ENCODE data around the gene SRGAP1.
A peak's percentile ranks its signal among the peaks of the same experiment; 100 is the strongest.
"Not testable (repeated sequence)": the region's sequence is repeated elsewhere in the genome, so short reads cannot be mapped to it uniquely, and the experiment has no call there.

Gene SRGAP1

DNA sequence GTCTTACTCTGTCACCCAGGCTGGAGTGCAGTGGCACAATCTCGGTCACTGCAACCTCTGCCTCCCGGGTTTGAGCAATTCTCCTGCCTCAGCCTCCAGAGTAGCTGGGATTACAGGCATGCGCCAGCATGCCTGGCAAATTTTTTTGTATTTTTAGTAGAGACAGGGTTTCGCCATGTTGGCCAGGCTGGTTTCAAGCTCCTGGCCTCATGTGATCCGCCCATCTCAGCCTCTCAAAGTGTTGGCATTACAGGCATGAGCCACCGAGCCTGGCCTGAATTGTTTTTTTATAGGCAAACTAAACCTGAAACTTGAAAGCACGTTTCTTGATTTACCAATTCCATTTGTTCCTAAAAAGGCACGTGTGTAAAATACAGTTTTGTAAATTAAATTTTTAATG, 173.6 kb downstream of the SRGAP1 start:
- not testable (repeated sequence) for DNase-seq

DNA sequence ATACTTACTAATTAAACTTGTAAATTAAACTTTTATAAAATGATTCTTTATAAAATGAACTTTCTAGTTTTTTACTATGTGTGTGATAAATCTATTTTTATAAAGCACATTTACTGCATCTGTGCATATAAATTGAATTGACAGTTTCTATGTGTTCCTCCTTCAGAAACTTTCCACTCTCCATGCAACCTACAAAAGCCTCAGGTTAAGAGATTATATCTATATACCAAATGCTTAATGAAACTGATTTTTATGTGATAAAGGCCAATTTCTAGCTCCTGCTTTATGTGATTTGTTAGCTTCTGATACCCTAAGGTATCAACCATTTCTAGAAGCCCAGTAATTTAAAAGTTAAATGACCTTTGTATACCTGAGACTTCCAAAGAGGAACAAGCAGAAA, 174.0 kb downstream of the SRGAP1 start:
- DNase-seq, result no peak

DNA sequence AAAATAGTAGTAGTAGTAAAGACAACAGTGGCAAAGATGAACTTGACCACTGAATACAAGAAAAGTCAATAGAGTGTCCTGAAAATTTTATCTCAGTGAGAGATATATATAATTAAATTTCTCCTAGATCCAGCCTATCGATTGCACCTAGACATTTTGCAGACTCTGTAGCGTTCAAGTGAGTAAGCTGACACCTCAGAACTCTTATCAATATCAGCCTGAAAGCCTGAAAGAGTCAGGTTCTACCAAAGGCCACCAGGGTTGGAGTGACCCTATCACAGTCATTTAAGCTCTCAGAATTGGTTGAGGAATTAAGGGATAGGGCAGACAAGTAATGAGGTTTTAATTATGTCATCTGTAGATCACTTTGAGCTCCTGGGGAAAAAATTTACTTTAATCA, 174.6 kb downstream of the SRGAP1 start:
- DNase-seq, result no peak

DNA sequence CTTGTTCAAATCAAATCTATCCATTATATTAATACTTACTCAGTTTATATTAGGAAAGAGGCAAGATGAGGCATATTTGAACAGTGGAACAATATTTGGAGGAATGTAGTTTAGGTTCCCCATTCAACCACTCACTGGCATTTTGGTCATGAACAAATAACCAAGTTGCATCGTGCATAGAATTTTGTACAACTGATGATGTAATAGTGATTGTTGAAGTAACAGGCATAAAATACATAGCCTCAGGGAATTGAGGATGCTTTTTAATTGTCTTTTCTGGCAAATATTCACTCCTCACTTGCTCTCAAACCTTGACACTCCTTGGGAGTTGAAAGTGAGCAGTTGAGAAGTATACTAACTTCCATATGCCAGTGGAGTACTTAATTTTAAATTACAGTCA, 175.2 kb downstream of the SRGAP1 start:
- no peak for DNase-seq

DNA sequence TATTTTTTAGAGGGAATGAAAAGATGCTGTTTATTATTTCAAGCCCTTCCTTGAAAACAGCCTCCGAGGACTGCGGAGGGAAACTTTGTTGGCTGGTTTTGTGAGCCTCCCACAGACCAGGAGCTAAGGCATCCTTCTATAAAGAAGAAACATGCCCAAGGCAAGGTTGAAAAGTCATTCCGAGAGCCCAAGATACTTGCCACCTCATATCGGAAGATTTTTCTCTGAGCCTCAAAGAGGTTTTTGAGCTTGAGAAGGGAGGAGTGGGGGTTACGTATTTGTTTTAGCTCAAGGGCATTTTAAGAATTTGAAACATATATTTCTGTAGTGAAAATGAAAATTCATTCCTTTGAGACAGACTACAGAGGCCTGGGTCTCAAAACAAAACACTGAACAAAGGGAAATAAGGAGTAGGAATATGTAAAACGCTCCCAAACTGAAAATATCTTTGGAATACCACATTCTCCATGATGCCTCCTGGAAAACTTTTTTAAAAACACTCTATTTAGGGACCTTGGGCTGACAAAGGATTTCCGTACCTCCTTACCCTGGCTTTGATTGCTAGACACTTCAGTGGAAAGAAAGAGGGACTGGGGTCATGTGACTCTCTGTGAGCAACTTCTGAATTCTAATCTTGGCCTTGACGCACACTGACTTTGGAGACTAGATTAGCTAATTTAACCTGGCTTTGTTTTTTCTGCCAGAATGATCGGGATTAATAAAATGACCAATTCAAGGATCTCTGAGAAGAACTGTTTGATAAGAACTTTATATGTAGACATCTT, 180.9 kb downstream of the SRGAP1 start:
- no peak for DNase-seq

DNA sequence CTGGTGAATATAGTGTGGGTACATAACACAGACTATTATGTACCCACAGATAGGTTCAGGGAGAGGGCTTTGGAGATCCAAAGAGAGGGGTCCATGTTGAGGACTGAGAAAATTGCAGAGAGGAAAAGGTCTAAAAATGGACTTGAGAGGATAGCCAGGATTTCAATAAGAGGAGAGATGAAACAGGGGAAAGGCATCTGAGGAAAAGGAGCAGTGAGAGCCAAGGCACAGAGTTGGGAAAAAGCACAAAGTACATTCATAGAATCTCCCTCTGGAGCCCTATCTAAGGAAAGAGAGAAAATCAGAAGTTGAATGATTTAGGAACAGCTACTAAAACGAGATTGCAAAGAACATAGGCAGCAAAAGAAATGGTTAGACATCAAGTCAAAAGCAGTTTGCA, 182.8 kb downstream of the SRGAP1 start:
- DNase-seq, result no peak

DNA sequence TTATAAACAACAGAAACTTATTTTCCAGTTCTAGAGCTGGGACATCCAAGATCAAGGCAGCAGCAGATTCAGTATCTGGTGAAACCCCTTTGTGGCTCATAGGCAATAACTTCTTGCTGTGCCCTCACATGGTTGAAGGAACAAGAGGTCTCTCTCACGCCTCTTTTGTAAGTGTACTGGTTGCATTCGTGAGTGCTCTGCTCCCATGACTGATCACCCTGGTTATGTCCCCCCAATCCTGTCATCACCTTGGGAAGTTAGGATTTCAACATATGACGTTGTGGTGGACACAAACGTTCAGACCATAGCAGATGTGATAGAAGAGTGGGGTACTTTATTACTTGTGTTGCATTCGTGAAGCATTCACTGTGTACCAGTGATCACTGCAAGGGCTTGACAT, 184.0 kb downstream of the SRGAP1 start:
- DNase-seq, result no peak

DNA sequence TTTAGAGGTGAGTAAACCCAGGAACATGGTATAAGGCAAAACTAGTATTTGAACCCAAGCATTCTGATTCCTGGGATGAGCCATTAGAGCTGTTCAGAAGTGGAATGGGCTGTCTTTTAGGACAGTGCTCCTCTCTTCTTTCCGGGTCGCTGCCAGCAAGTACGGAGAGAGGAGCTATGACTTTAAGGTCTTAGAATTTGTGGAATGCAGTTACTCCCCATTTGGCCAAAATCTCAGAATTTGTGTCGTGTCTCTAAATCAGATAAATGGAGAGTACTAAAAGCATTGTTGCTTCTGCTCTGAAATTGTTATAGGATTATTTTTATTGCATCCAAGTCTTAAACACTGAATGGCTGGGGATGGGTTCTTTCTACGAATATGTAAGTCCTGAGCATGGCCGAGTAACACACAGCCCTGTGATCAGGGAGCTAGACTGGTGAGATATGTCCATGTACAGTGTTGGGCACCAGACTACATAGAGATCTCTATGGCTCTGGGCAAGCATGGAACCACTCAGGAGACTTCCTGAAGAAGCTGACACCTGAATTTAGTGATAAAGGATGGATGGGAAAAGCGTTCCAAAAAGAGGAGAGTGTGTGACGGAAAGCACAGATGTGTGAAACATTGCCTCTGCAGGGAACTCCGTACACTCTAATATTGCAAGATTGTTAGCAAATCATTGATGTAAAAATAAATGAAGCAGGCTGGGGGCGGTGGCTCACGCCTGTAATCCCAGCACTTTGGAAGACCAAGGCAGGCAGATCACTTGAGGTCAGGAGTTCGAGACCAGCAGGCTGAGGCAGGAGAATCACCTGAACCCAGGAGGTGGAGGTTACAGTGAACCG, 184.7 kb downstream of the SRGAP1 start:
- DNase-seq, result peak; percentile 82

DNA sequence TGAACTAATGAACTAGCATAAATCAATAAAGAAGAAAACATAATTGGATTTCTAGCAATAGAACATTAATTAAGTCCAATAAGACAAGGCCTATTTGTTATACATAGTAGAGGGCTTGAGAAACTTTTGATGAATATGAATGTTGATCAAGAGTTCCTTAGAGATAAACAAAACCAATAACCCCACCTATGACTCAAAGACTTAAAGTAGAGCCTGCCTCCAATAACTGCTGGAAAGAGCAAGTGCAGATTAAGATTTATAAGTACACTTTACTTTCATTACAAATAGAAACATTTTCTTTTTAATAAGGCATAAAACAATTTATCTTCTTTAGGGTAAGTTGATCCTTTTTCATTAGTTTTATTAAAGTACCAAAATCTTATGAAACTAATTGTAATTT, 185.7 kb downstream of the SRGAP1 start:
- no peak for DNase-seq

DNA sequence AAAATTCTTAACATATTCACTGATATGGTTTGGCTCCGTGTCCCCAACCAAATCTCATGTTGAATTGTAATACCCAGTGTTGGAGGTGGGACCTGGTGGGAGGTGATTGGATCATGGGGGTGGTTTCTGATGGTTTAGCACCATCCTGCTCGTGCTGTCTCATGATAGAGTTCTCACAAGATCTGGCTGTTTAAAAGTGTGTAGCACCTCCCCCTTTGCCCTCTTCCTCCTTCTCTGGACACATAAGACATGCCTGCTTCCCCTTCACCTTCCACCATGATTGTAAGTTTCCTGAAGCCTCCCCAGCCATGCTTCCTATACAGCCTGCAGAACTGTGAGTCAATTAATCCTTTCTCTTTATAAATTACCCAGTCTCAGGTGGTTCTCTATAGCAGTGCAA, 189.6 kb downstream of the SRGAP1 start:
- not testable (repeated sequence) for DNase-seq

DNA sequence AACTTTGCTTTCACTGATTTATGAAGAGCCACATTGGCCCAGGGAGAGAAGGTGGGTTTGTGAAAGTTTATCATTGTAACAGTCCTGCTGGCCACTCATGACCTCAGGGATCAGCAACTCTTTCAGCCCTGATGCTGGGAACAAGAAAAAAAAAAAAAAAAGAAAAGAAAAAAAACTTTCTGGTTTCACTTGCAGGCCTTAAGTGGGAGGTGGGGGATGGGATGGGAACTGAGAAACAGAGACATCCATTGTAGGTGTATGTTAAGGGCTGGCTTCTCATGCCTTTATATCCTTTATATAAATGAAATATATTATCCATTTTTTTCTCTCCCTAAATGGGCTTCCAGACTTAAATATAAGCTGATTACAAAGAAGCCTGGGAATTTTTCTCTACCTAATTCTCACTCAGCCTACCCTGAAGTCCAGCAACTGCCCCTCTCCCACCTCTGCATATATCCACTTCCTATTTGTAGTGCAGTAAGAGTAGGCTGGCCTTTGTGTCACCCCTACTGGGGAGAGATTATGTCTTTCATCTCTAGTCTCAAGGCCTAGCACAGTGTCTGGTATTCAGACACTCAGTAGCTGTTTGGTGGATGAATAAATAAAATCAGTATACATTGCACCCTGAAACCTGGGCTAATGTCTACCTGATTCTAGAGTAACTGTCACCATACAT, 190.5 kb downstream of the SRGAP1 start:
- DNase-seq, result no peak

DNA sequence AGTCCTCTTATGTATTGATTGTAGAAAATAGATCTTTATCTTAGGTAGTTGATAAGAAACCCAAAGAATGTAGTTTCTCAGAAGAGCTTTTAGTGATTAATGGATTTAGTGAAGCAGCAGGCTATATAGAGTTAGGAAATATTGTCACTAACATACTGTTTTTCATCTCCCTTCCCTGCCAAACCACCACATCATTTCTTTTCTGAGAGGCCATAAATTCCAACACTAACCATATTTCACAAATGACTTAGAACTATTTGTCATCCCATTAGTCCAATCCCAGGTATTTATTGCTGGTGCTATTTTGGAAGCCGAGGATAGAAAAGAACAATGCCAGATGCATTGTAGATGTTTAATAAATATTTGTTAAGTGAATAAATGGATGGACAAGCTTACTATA, 191.9 kb downstream of the SRGAP1 start:
- DNase-seq, result peak; percentile 61

DNA sequence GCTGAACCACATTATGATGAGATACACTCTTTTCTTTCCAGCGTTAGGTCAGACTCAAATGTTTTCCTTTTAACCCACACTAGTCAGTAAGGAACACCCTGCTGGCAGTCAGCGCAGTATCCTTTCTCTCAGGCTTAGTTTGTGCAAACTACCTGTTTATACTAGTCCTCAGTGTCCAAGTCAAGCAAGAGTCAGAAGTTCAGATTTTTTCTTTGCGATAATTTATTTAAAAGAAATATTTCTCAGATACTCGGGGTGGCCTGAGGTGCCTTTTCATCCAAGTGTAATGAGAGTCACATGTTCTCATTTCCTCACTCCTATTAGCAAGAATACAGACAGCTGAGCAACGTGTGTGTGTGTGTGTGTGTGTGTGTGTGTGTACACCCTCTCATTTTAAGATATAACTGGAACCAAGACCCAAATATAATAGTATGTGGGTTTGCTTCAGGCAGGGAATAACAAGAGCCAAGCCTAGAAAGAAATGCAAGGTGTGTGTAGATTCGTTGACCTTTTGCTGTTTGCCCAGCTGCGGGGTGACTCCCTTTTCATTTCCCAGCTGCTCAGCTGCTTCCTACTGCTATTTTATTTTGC, 194.9 kb downstream of the SRGAP1 start:
- peak; percentile 40 for DNase-seq

DNA sequence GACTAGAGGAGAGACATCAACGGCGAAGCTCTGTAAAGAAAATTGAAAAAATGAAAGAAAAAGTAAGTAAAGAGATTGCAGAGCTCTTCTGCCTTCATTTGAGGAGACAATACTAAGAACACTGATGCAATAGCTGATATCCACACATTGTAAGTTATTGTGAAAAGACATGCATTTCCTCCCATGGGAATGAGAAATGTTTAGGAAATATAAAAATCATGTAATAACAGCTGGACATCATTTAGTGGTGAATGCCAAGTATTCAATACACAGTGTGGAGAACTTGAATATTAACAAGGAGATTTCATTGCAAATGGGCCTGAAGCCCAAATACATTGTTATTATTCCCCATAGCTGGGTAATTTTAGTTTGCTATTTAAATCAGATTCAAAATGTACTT, 198.4 kb downstream of the SRGAP1 start:
- peak; percentile 79 for DNase-seq

DNA sequence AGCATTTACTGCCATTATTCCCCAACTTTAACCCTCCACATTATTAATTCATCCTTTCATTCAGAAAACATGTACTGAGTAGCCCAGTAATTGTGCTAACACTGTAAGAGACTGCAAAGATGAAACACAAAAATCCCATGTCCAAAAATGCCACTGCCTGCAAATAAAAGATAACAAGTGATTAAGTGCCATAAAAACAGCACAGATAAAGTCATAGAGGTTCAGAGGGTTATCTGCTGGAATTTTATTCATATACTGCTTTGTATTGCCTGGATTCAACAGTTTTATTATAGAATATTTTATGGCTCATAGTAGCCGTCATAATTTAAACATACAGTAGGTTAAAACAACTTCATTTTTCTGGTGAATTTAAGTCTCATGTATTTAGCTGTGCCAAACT, 199.7 kb downstream of the SRGAP1 start:
- no peak for DNase-seq

DNA sequence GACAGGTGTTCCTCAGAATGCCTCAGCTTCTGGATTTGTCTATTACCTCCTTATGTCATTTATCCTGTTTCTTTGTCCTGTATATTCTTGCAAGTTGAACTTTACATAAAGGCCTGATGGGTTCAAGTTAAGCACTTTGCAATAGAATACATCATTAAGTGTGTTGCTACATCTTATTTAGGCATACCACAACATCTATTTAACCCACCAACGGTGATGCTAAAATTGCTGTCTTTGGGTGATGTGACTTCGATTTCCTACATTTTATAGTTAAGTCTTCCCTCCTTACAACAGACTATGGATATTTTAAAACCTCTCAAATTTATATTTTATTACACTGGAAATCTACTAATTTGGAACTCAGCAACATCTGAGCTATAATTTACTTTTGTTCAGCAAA, 206.6 kb downstream of the SRGAP1 start:
- no peak for DNase-seq

DNA sequence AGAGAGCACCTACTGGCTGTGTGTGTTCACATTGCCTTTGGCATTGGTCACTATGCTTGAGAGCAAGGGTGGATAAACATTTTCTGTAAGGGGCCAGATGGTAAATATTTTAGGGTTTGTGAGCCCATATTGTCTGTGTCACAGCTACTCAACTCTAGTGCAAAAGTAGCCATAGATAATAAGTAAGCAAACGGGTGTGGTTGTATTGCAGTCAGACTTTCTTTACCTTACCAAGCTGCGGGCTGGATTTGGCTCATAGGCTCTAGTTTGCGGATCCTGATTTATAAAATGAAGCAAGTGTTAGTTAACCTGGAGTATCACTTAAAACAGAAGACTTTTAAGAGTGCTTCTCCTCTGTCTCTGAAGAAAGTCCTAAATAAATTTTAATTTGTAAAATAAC, 208.6 kb downstream of the SRGAP1 start:
- no peak for DNase-seq

DNA sequence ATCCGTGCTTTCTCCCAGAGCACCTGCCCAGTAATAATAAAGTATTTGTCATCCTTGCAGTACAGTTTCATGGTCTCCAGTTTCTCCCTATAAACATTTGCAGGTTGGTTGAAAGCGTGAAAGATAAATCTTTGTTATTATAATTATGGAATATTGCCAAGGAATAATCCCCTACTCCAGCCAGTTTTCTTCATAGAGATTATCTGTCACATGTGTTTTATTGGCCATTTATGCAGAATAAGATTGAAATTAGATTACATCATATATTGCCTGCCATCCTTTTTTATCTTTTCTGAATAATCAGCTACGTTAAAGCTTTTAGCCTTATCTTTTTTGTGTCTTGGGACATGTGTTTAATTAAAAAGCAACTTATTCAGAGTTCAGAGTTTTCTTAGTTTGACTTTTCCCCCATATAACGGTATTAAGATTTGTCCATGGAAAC, 209.6 kb downstream of the SRGAP1 start:
- no peak for DNase-seq

DNA sequence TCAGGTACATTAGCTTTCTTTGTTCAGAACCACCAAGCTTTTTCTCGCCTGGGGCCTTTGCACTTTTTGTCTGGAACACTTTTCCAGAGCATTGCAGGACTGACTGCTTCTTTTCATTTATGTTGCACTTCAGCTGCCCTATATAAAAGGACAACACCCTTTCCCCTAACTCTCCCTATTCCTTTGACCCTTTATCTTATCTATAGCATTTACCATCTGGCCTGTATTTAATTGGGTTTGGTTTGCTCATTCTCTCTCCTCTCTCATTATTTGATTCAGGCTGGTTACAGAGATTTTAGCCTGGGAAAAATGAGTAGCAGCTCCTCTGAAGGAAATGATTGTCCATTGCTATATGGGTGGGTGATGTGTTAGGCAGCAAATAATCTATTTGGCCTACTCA, 212.2 kb downstream of the SRGAP1 start:
- DNase-seq, result no peak

DNA sequence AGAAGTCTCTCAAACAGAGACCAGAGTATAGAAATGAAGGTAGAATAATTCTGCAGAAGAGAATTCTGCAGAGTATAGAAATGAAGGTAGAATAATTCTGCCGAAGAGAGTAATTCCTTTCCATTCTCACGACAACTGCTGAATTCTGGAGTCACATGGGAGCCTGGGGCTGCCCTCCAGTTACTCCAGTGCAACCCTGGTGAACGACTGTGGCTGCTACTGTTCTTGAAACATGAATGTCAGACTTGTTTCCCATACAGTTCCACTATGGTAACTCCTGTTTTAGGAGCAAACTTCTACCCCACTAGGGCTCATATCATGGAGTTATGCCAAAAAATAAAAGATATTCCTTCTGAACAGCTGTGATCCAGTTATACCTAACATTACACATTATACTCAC, 213.2 kb downstream of the SRGAP1 start:
- DNase-seq, result no peak

DNA sequence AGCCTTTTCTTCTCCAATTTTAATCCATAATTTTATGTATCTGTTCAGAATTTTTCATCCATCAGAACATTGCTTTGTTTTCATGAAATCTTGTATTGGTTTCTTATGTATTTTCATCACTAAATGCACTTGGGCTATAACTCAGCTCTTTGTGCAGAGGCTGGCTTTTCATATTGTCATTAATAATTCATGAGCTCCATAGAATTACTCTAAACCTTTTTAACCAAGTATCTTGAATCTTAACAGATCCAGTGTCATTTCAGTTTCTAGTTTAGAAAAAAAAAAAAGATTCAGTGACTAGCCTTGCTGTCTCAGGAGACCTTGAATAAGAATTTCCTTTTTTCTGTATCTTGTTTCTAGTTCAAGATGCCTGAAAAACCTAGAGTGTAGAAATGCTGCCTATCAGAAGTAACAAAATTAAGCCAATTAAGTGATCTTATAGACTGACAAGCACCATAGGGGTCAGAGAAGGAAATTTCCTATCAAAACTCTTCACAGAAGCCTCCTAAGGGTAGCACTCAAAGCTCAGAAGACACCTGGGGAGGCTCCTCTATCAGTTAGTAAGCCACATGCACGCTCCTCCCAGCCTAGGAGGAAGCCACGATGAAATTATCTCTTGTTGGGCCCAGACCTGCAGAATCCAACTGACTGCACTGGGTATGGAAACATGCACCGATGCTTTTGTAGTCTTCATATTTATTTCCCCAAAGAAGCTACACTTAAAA, 214.2 kb downstream of the SRGAP1 start:
- no peak for DNase-seq

DNA sequence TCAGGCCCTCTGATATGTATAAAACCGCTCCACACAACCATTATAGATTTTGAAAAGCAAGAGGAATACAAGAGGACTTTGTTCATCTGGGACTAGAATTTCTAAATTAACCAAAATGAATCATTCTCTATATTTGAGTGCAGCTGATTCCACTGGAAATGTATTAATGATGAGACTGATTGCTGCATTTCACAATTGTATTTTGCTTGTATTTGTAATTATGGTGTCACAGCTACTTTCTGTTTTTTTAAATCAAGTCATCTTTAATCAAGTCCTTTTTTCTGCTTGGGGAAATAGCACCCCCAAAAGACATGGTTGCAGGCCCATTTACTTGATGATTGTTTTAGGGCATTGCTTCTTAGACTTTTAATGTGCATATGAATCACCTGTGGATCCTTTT, 215.2 kb downstream of the SRGAP1 start:
- no peak for DNase-seq

Measured in fibroblast of skin of right biceps (primary cell).